NCI-H1436 treated with DMSO at 0.1 percent for 48 hours (cell line): ENCODE measurements around the gene LRP1B.

ENCODE experiments used
- DNase-seq: peaks from one replicate; lab custom pipeline; 2025; lab: John Stamatoyannopoulos, UW

Gene LRP1B

GRCh38 chr2:142131010-142131669 is at the start of gene LRP1B:
LRP1B (minus strand) TSS chr2:142131016; CDS start chr2:142130729, 287 bp downstream.
- DNase-seq = no peak

- no peak for DNase-seq
Observed at GRCh38 chr2:142179686-142180085, 48.9 kb upstream of the LRP1B start.

GRCh38 chr2:142178604-142179003 is 47.8 kb upstream of the LRP1B start:
- DNase-seq = no peak

- DNase-seq = no peak
Observed at GRCh38 chr2:142176941-142177340, 46.1 kb upstream of the LRP1B start.

DNA sequence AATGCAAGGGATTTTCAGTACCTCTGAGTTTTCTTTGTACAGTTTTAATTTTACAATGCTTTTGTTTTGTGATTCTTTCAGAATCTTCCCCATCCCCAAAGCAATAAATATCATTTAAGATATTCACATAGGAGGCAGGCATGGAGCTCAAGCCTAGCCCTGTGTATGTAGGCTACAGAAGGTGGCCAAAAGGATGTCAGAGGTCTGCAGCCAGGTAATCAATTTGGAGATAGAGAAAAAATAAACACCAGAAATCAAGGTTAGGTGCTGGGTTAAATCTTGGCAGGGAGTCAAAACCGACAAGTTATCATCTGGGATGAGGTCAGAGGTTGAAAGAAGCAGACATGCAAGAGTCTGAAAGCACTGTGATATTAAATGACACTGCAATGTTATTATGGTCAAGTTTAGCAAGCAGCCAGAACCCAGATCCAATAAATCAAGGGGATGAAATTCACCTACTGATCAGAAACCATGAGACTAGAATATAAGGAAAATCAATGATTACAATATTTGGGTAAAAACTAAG is 45.1 kb upstream of the LRP1B start:
- no peak for DNase-seq

DNA sequence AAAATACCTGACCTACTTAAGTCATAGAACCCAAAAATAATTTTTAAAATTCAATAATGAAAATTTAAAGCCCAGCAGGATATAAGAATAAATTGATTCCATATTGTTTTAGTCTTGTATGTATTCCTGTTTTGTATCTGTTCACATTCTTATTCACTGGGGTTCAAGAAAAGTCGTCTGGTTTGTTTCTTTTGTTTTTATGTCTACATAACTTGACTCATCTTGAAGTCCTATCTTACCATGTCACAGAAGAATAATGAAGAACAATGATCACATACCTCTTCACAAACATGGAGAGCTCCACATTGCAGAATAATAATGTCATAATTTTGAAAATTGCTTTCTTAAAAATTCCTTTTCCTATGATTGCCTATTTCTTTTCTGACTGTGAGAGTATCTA is 43.4 kb upstream of the LRP1B start:
- no peak for DNase-seq

DNA sequence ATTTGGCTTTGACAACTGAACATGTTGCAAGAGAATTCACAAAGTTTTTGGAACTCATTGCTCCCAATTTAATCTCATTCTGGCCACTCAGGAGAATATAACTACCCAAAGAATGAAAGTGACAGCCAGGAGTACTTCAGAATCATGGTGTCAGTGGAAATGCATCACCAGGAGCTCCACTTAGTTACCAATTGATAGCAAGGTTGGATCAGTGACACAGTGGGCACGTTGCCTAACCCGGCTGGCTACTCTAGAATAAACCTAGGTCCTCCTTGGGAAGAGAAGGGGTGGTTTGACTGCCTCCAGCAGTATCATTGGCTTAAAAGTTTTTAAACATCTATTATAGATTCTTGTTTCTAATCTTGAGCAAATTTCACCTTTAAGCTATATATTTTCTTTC is 40.0 kb upstream of the LRP1B start:
- no peak for DNase-seq

- DNase-seq = no peak
Observed at GRCh38 chr2:142165790-142166189, 35.0 kb upstream of the LRP1B start.

- no peak for DNase-seq
Observed at GRCh38 chr2:142153601-142154000, 22.8 kb upstream of the LRP1B start.

DNA sequence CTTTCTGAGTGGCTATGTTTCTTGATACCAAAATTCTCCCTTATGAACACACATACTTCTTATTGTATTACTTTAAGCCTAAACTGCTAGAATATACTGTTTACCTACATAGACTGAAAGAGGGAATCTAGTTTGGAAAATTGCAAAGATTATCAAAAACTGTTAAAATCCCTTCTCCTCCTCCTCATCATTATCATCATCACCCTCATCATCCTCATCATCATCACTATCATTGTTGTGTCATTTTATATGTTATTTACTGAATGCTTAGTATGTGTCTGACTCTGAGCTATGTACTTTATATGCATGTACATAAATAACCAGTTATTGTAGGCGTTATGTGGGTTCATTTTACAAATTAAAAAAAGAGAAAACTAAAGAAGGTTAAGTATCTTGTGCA is 19.6 kb upstream of the LRP1B start:
- DNase-seq = no peak

DNA sequence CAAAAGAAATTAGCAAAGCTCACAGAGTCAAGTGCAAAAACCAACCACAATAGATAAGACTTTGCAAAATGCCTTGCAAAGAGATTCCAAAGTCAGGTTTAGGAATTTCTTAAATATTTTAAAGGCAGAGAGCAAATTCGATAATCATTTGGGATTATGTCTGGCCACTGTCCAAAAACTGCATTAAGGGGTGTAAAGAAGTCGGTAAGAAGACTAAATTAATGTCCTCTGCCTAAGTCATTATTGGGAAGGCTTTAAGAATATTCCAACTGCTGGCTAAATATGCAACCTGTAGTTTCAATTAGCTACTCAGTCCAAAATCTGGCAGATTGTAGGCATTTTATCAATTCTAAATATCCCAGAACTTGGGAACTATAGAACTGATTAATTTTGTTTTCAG is 13.7 kb upstream of the LRP1B start:
- DNase-seq = no peak

GRCh38 chr2:142142595-142142994 is 11.8 kb upstream of the LRP1B start:
- no peak for DNase-seq

DNA sequence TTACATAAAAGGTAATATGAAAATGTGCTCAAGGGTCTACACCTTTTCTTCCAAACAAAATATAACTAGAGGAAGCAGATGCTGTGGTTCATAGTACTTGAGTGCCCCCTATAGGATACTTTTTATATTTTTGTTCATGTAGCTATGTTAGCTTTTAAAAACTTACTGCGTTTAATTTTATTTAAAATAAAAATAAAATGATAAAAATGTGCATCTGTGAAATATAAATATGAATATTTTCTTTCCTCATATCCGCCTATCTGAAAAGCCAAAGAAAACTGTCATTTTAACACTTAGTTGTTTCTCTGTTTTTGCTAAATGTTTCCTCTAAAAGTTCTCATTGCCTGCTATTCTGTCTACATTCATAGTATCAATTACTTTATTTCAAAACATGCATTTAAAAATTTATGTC is 9.6 kb upstream of the LRP1B start:
- DNase-seq = no peak

DNA sequence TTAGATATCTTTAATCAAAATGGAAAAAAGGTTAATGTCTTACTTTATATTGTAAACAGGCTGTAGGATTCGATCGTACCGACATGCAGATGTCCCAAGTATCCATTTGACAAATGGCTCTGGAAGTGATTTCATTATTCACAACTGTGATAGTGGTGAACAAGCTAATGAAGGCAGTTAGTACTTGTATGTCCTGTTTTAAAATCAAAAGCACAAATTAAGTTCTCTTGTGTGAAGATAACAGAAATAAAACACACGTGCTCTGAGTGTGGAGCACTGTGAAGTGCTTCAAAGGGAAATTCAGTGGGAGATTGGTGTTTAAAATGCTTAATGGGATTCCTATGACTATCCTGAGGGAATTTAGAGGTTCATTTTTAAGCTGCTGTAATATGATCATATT is 8.6 kb upstream of the LRP1B start:
- no peak for DNase-seq

GRCh38 chr2:142136571-142136970 is 5.8 kb upstream of the LRP1B start:
- DNase-seq = no peak

- DNase-seq = no peak
Observed at GRCh38 chr2:142134911-142135310, 4.1 kb upstream of the LRP1B start.

GRCh38 chr2:142130111-142131009 is 456 bp downstream of the LRP1B start:
- no peak for DNase-seq

DNA sequence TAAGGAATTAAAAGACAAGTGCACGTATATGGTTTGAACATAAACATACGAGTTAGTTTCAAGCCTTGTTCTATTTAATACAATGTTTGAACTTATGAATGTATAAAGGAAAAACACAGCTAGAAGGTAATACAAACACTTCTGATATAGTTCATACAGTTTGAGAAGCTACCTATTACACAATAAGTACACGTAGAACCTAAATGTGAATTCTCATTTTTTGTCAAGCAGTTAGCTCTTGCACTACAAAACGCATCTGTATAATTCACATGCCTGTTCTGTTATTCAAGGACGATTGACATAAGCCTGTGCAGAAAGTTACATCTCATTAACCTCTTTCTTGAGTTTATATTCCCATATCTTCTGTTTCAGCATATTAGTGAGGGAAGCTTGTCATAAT is 2.7 kb downstream of the LRP1B start:
- no peak for DNase-seq

GRCh38 chr2:142127248-142127647 is 3.6 kb downstream of the LRP1B start:
- DNase-seq = no peak

GRCh38 chr2:142124706-142125105 is 6.1 kb downstream of the LRP1B start:
- DNase-seq = no peak

GRCh38 chr2:142119347-142119746 is 11.5 kb downstream of the LRP1B start:
- no peak for DNase-seq

DNA sequence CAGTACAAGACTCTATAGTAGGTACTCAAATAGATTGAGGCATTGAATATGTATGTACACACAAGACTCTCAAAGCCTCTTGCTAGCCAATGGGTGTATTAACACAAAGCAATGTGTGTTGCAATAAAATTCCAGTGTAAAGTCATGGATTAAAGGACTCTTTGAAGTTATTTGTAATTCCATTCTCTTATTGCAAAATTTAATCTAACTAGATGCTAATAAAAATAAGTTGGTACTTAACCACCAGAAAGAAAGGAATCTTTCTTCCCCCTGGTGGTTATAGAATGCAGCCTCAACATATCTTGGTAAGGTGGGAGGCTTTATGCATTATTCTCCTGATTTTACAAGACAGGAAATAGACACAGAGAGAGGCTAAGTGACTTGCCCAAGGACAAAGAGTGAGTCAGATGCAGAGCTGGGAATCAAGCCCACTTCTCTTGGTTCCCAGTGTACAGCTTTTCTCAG is 18.0 kb downstream of the LRP1B start:
- no peak for DNase-seq

DNA sequence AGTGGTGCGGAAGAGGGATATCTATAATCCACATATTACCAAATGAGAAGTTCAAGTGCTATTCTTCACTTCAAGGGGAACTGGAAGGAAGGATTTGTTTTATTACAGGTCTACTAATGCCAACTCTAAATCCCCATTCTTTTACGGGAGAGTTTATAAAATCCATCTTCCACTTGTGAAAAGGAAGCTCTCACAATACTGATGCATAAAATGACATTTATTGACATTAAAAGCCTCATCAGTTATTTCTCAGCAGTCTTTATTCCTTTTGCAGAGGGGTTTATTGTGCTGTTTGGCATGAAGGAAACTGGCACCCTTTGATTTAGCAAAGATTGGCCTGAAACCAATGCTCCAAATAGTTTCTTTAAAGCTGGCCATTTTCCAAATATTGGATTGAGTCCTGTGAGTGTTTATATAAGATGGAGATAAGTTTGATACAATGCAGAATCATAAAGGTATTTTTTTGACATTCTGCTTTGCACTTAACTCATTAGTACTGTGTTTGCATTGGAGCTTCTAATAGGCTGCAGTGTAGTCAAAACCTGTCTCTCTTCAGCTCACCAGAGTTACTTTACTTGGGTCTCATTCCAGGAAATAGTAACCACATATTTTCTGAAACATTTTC is 26.6 kb downstream of the LRP1B start:
- no peak for DNase-seq
